ENCODE data around the gene EYA4.

DNA sequence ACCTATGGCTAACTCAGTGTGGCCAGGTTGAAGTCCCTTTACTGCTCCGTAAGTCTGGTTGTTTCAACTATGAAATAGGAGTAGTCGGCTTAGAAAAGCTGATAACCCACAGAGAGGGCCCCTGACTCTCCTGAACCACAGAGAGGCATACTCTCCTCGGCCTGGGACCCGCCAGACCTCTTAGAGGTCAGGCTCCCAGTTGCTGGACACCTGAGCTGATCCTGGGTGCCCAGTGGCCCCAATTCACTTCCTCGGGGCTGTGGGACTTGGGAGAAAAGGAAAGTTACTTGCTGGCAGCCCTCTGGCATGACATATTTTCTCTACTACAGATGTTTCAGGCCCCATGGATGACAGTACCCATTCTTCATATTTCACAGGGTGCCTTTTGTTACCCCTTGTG is 34.2 kb upstream of the EYA4 start:
- TF ChIP-seq, protein P1, sequence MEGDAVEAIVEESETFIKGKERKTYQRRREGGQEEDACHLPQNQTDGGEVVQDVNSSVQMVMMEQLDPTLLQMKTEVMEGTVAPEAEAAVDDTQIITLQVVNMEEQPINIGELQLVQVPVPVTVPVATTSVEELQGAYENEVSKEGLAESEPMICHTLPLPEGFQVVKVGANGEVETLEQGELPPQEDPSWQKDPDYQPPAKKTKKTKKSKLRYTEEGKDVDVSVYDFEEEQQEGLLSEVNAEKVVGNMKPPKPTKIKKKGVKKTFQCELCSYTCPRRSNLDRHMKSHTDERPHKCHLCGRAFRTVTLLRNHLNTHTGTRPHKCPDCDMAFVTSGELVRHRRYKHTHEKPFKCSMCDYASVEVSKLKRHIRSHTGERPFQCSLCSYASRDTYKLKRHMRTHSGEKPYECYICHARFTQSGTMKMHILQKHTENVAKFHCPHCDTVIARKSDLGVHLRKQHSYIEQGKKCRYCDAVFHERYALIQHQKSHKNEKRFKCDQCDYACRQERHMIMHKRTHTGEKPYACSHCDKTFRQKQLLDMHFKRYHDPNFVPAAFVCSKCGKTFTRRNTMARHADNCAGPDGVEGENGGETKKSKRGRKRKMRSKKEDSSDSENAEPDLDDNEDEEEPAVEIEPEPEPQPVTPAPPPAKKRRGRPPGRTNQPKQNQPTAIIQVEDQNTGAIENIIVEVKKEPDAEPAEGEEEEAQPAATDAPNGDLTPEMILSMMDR (IDR thresholded peaks at IDR 0.05) = no peak
- TF ChIP-seq POLR2AphosphoS5 (IDR thresholded peaks at IDR 0.05) (no peak), POLR2A (IDR thresholded peaks at IDR 0.05) (no peak)
